Loucy (cell line): ENCODE results near the gene NCAM1.

ENCODE experiments used
- H2AFZ ChIP-seq: fragments of 200-600 bp; sonication (generic); 2 replicates; pipeline ENCODE4 v1.6.0; 2016; ENCODE audit warnings: antibody characterized with exemption, mild to moderate bottlenecking, low read length, moderate library complexity
- H3F3A ChIP-seq: fragments of 200-600 bp; 2 replicates; pipeline ENCODE4 v1.6.0; 2016; ENCODE audit warnings: antibody characterized with exemption, low read depth, mild to moderate bottlenecking
- H3K27me3 ChIP-seq: fragments of 200-600 bp; sonication (generic); 2 replicates; pipeline ENCODE4 v1.6.1; 2014; ENCODE audit warnings: low read length, mild to moderate bottlenecking; ENCODE audit not compliant: insufficient read depth, poor library complexity, severe bottlenecking
- H3K36me3 ChIP-seq: fragments of 200-600 bp; sonication (generic); 2 replicates; pipeline ENCODE4 v1.6.1; 2016; ENCODE audit warnings: low read length; ENCODE audit not compliant: insufficient read depth
- H3K4me1 ChIP-seq: fragments of 200-600 bp; sonication (generic); 2 replicates; pipeline ENCODE4 v1.5.1; 2014; ENCODE audit warnings: low read length, mild to moderate bottlenecking; ENCODE audit not compliant: insufficient read depth, poor library complexity, severe bottlenecking
- H3K4me2 ChIP-seq: fragments of 200-600 bp; sonication (generic); 2 replicates; pipeline ENCODE4 v1.6.0; 2014; ENCODE audit warnings: antibody characterized with exemption, low read length, low read depth, mild to moderate bottlenecking; ENCODE audit not compliant: poor library complexity, severe bottlenecking
- H3K4me3 ChIP-seq: fragments of 200-600 bp; sonication (generic); 2 replicates; pipeline ENCODE4 v1.5.1; 2014; ENCODE audit warnings: low read length, mild to moderate bottlenecking, mixed read lengths; ENCODE audit not compliant: poor library complexity, severe bottlenecking
- H3K79me2 ChIP-seq: fragments of 200-600 bp; sonication (generic); 2 replicates; pipeline ENCODE4 v1.6.1; 2014; ENCODE audit warnings: low read length; ENCODE audit not compliant: insufficient read depth
- H3K9ac ChIP-seq: fragments of 200-600 bp; sonication (generic); 2 replicates; pipeline ENCODE4 v1.6.0; 2014; ENCODE audit warnings: mild to moderate bottlenecking, low read depth, low read length, moderate library complexity; ENCODE audit not compliant: poor library complexity, severe bottlenecking
- H3K9me2 ChIP-seq: fragments of 200-600 bp; sonication (generic); replicated peaks from 2 replicates; pipeline ENCODE4 v1.6.1; 2016; ENCODE audit warnings: low read depth, low read length, mixed read lengths
- H3K9me3 ChIP-seq: fragments of 200-600 bp; sonication (generic); 2 replicates; pipeline ENCODE4 v1.6.1; 2014; ENCODE audit warnings: mild to moderate bottlenecking, antibody characterized with exemption, low read length, low read depth; ENCODE audit not compliant: insufficient read depth
- H4K20me1 ChIP-seq: fragments of 200-600 bp; sonication (generic); 2 replicates; pipeline ENCODE4 v1.6.0; 2014; ENCODE audit warnings: antibody characterized with exemption, low read length, mild to moderate bottlenecking; ENCODE audit not compliant: insufficient read depth, poor library complexity, severe bottlenecking
- CTCF ChIP-seq: fragments of 200-600 bp; sonication (generic); conservative IDR thresholded peaks from 2 replicates; pipeline ENCODE4 v1.5.1; 2014; ENCODE audit warnings: mild to moderate bottlenecking, antibody characterized with exemption, low read length
- EZH2phosphoT487 ChIP-seq: fragments of 200-600 bp; IDR thresholded peaks from 2 replicates; pipeline ENCODE4 v1.6.1; 2018; ENCODE audit warnings: antibody characterized with exemption, mild to moderate bottlenecking, moderate library complexity, borderline replicate concordance

NCAM1 gene

DNA sequence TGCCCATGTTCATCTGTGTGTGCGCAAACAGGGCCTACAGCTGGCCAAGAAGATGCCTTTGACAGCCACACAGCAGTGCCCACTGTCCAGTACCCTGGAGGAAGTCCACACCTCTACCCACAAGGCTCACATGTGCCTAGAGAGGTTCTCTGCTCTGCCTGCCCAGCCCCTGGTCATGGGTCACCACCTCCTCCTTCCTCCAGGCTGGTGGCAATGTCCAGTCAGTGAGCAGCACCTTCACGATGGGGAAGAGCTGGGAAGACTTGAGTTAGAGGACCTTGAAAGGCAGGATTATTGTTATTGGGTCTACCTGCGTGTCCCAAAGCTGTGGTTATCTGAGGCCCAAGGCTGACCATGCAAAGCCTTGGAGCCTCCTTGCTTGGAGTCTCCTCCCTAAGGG, 324.8 kb downstream of the NCAM1 start:
- Histone ChIP-seq H3K4me1 (no peaks in the 10 kb centered on the region), H4K20me1 (no peaks in the 10 kb centered on the region), H3K27me3 (no peaks in the 10 kb centered on the region), H2AFZ (no peak overlapping the region), H3K9ac (no peak overlapping the region), H3K9me3 (no peaks in the 10 kb centered on the region), H3K79me2 (no peaks in the 10 kb centered on the region), H3K36me3 (no peaks in the 10 kb centered on the region), H3K4me3 (no peak overlapping the region), H3K9me2 (no peaks in the 10 kb centered on the region), H3F3A (no peaks in the 10 kb centered on the region), H3K4me2 (no peak overlapping the region)
- no peak for TF ChIP-seq CTCF
- TF ChIP-seq EZH2phosphoT487 = no peak

- no peak for TF ChIP-seq EZH2phosphoT487
- TF ChIP-seq CTCF = no peak
- Histone ChIP-seq H2AFZ (no peak overlapping the region), H3K9ac (no peak overlapping the region), H4K20me1 (no peaks in the 10 kb centered on the region), H3K9me2 (no peaks in the 10 kb centered on the region), H3K79me2 (no peaks in the 10 kb centered on the region), H3K36me3 (no peaks in the 10 kb centered on the region), H3K27me3 (no peaks in the 10 kb centered on the region), H3K9me3 (no peaks in the 10 kb centered on the region), H3K4me1 (no peaks in the 10 kb centered on the region), H3K4me2 (no peak overlapping the region), H3K4me3 (no peak overlapping the region), H3F3A (no peaks in the 10 kb centered on the region)
Measured at GRCh38 chr11:113286509-113287497, 325.6 kb downstream of the NCAM1 start.

DNA sequence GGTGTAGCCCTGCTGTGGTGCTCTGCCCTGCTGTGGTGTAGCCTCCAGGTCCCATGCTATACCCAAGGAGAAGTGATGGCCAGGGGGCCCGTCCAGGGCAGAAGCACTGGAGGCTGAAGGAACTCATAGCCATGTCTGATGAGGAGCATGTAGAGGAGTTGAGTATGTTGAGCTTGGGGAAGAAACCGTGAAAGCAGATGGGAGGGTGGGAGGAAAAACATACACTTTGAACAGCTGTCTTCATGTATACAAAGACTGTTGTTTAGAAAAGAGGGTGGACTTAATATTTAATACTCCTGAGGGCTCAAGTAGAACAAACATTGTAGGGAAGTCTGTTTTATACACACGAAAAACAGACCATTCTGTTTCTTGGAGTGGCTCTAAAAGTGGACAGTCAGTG, 326.6 kb downstream of the NCAM1 start:
- no peak overlapping the region for H2AFZ ChIP-seq
- H3K27me3 ChIP-seq = no peaks in the 10 kb centered on the region
- H3K79me2 ChIP-seq = no peaks in the 10 kb centered on the region
- H3K4me3 ChIP-seq = no peak overlapping the region
- no peaks in the 10 kb centered on the region for H3K4me1 ChIP-seq
- no peaks in the 10 kb centered on the region for H3F3A ChIP-seq
- H3K9me3 ChIP-seq = no peaks in the 10 kb centered on the region
- no peaks in the 10 kb centered on the region for H3K36me3 ChIP-seq
- H3K4me2 ChIP-seq = no peak overlapping the region
- H3K9ac ChIP-seq = no peak overlapping the region
- no peaks in the 10 kb centered on the region for H4K20me1 ChIP-seq
- H3K9me2 ChIP-seq = no peaks in the 10 kb centered on the region
- TF ChIP-seq CTCF (no peak), EZH2phosphoT487 (no peak)
